CD4-positive, alpha-beta T cell treated with Interleukin-17A for 1 hour (primary cell): Measurements from ENCODE around the gene C2orf76.
"Not testable (repeated sequence)": the region's sequence is repeated elsewhere in the genome, so short reads cannot be mapped to it uniquely, and the experiment has no call there.

Experiments
- DNase-seq: peaks from one replicate; pipeline ENCODE4 v3.0.0-alpha.2; 2020

The C2orf76 gene

GRCh38 chr2:119366649-119367471 lies at the start of gene C2orf76, which contains the start of gene DBI:
TSS of gene C2orf76 (minus strand) at chr2:119366834. CDS start at chr2:119339959, 26,875 bp downstream.
TSS of gene DBI (plus strand) at chr2:119366977. CDS start at chr2:119367052, 75 bp downstream.
- peak; percentile 92 for DNase-seq

GRCh38 chr2:119415630-119416029 lies 49.0 kb upstream of the C2orf76 start:
- no peak for DNase-seq

GRCh38 chr2:119414894-119415293 lies 48.3 kb upstream of the C2orf76 start:
- no peak for DNase-seq

GRCh38 chr2:119409506-119409905 lies 42.9 kb upstream of the C2orf76 start:
- no peak for DNase-seq

- no peak for DNase-seq
Measured at GRCh38 chr2:119408221-119408619, 41.6 kb upstream of the C2orf76 start.

GRCh38 chr2:119407430-119408220 lies 41.0 kb upstream of the C2orf76 start:
- DNase-seq, result peak; percentile 30

- DNase-seq, result no peak
Measured at GRCh38 chr2:119405151-119405550, 38.5 kb upstream of the C2orf76 start.

- DNase-seq, result not testable (repeated sequence)
Measured at GRCh38 chr2:119403618-119404017, 37.0 kb upstream of the C2orf76 start.

GRCh38 chr2:119402645-119403560 lies 36.3 kb upstream of the C2orf76 start:
- DNase-seq, result no peak

GRCh38 chr2:119402106-119402505 lies 35.5 kb upstream of the C2orf76 start:
- no peak for DNase-seq

- no peak for DNase-seq
Measured at GRCh38 chr2:119397196-119397595, 30.6 kb upstream of the C2orf76 start.

GRCh38 chr2:119393971-119394748 lies 27.5 kb upstream of the C2orf76 start:
- DNase-seq, result no peak

GRCh38 chr2:119389615-119390306 lies 23.1 kb upstream of the C2orf76 start:
- DNase-seq, result no peak

- no peak for DNase-seq
Measured at GRCh38 chr2:119387381-119388129, 20.9 kb upstream of the C2orf76 start.

GRCh38 chr2:119385466-119385865 lies 18.8 kb upstream of the C2orf76 start:
- no peak for DNase-seq

GRCh38 chr2:119384971-119385370 lies 18.3 kb upstream of the C2orf76 start:
- no peak for DNase-seq

- no peak for DNase-seq
Measured at GRCh38 chr2:119383410-119384140, 16.9 kb upstream of the C2orf76 start.

GRCh38 chr2:119378566-119378965 lies 11.9 kb upstream of the C2orf76 start:
- no peak for DNase-seq

- no peak for DNase-seq
Measured at GRCh38 chr2:119377993-119378345, 11.3 kb upstream of the C2orf76 start.
